Loucy (cell line): ENCODE data around the gene FHIT.

Source experiments
- H2AFZ ChIP-seq: fragments of 200-600 bp; sonication (generic); 2 replicates; pipeline ENCODE4 v1.6.0; 2016; ENCODE audit warnings: antibody characterized with exemption, mild to moderate bottlenecking, low read length, moderate library complexity
- H3F3A ChIP-seq: fragments of 200-600 bp; 2 replicates; pipeline ENCODE4 v1.6.0; 2016; ENCODE audit warnings: antibody characterized with exemption, low read depth, mild to moderate bottlenecking
- H3K27me3 ChIP-seq: fragments of 200-600 bp; sonication (generic); 2 replicates; pipeline ENCODE4 v1.6.1; 2014; ENCODE audit warnings: low read length, mild to moderate bottlenecking; ENCODE audit not compliant: insufficient read depth, poor library complexity, severe bottlenecking
- H3K36me3 ChIP-seq: fragments of 200-600 bp; sonication (generic); 2 replicates; pipeline ENCODE4 v1.6.1; 2016; ENCODE audit warnings: low read length; ENCODE audit not compliant: insufficient read depth
- H3K4me1 ChIP-seq: fragments of 200-600 bp; sonication (generic); 2 replicates; pipeline ENCODE4 v1.5.1; 2014; ENCODE audit warnings: low read length, mild to moderate bottlenecking; ENCODE audit not compliant: insufficient read depth, poor library complexity, severe bottlenecking
- H3K4me2 ChIP-seq: fragments of 200-600 bp; sonication (generic); 2 replicates; pipeline ENCODE4 v1.6.0; 2014; ENCODE audit warnings: antibody characterized with exemption, low read length, low read depth, mild to moderate bottlenecking; ENCODE audit not compliant: poor library complexity, severe bottlenecking
- H3K4me3 ChIP-seq: fragments of 200-600 bp; sonication (generic); 2 replicates; pipeline ENCODE4 v1.5.1; 2014; ENCODE audit warnings: low read length, mild to moderate bottlenecking, mixed read lengths; ENCODE audit not compliant: poor library complexity, severe bottlenecking
- H3K79me2 ChIP-seq: fragments of 200-600 bp; sonication (generic); 2 replicates; pipeline ENCODE4 v1.6.1; 2014; ENCODE audit warnings: low read length; ENCODE audit not compliant: insufficient read depth
- H3K9ac ChIP-seq: fragments of 200-600 bp; sonication (generic); 2 replicates; pipeline ENCODE4 v1.6.0; 2014; ENCODE audit warnings: mild to moderate bottlenecking, low read depth, low read length, moderate library complexity; ENCODE audit not compliant: poor library complexity, severe bottlenecking
- H3K9me2 ChIP-seq: fragments of 200-600 bp; sonication (generic); replicated peaks from 2 replicates; pipeline ENCODE4 v1.6.1; 2016; ENCODE audit warnings: low read depth, low read length, mixed read lengths
- H3K9me3 ChIP-seq: fragments of 200-600 bp; sonication (generic); 2 replicates; pipeline ENCODE4 v1.6.1; 2014; ENCODE audit warnings: mild to moderate bottlenecking, antibody characterized with exemption, low read length, low read depth; ENCODE audit not compliant: insufficient read depth
- H4K20me1 ChIP-seq: fragments of 200-600 bp; sonication (generic); 2 replicates; pipeline ENCODE4 v1.6.0; 2014; ENCODE audit warnings: antibody characterized with exemption, low read length, mild to moderate bottlenecking; ENCODE audit not compliant: insufficient read depth, poor library complexity, severe bottlenecking
- CTCF ChIP-seq: fragments of 200-600 bp; sonication (generic); conservative IDR thresholded peaks from 2 replicates; pipeline ENCODE4 v1.5.1; 2014; ENCODE audit warnings: mild to moderate bottlenecking, antibody characterized with exemption, low read length
- EZH2phosphoT487 ChIP-seq: fragments of 200-600 bp; IDR thresholded peaks from 2 replicates; pipeline ENCODE4 v1.6.1; 2018; ENCODE audit warnings: antibody characterized with exemption, mild to moderate bottlenecking, moderate library complexity, borderline replicate concordance

FHIT gene

GRCh38 chr3:60013241-60013640 is 1238.0 kb downstream of the FHIT start:
- Histone ChIP-seq H3K9me2 (no peaks in the 10 kb centered on the region), H3K4me3 (no peak overlapping the region), H3K36me3 (no peaks in the 10 kb centered on the region), H2AFZ (no peak overlapping the region), H3K9ac (no peak overlapping the region), H3K79me2 (no peaks in the 10 kb centered on the region), H3K4me2 (no peak overlapping the region), H3F3A (peaks cover 5% of the 10 kb centered on the region; the same call in 1 of the 2 replicates), H3K4me1 (peaks cover 34% of the 10 kb centered on the region), H4K20me1 (no peaks in the 10 kb centered on the region), H3K9me3 (no peaks in the 10 kb centered on the region), H3K27me3 (no peaks in the 10 kb centered on the region)
- TF ChIP-seq CTCF: no peak
- TF ChIP-seq EZH2phosphoT487: no peak

GRCh38 chr3:60011218-60011617 is 1240.0 kb downstream of the FHIT start:
- Histone ChIP-seq H3K4me2 (peak overlapping the region; percentile 65), H3K36me3 (no peaks in the 10 kb centered on the region), H2AFZ (no peak overlapping the region), H3K9me2 (no peaks in the 10 kb centered on the region), H4K20me1 (no peaks in the 10 kb centered on the region), H3K9ac (no peak overlapping the region), H3K4me3 (peak overlapping the region; percentile 56), H3K4me1 (peaks cover 19% of the 10 kb centered on the region), H3F3A (peaks cover 5% of the 10 kb centered on the region; the same call in 1 of the 2 replicates), H3K9me3 (no peaks in the 10 kb centered on the region), H3K79me2 (no peaks in the 10 kb centered on the region), H3K27me3 (no peaks in the 10 kb centered on the region)
- no peak for TF ChIP-seq EZH2phosphoT487

GRCh38 chr3:60010781-60011180 is 1240.5 kb downstream of the FHIT start:
- no peaks in the 10 kb centered on the region for H4K20me1 ChIP-seq
- no peaks in the 10 kb centered on the region for H3K9me2 ChIP-seq
- peak overlapping the region; percentile 12 for H3K9ac ChIP-seq
- no peak overlapping the region for H2AFZ ChIP-seq
- no peaks in the 10 kb centered on the region for H3K9me3 ChIP-seq
- no peak for TF ChIP-seq CTCF
- TF ChIP-seq EZH2phosphoT487: no peak
- no peaks in the 10 kb centered on the region for H3K36me3 ChIP-seq
- H3K27me3 ChIP-seq: no peaks in the 10 kb centered on the region
- H3F3A ChIP-seq: peaks cover 5% of the 10 kb centered on the region; the same call in 1 of the 2 replicates
- no peaks in the 10 kb centered on the region for H3K79me2 ChIP-seq
- peaks cover 19% of the 10 kb centered on the region for H3K4me1 ChIP-seq
- peak overlapping the region; percentile 65 for H3K4me2 ChIP-seq
- peak overlapping the region; percentile 56 for H3K4me3 ChIP-seq

- TF ChIP-seq EZH2phosphoT487 (no peak), CTCF (no peak)
- H3K4me2 ChIP-seq: peak overlapping the region; percentile 65
- H3K9me3 ChIP-seq: no peaks in the 10 kb centered on the region
- H3K9ac ChIP-seq: peak overlapping the region; percentile 12
- H3K4me1 ChIP-seq: peaks cover 19% of the 10 kb centered on the region
- H4K20me1 ChIP-seq: no peaks in the 10 kb centered on the region
- no peak overlapping the region for H2AFZ ChIP-seq
- H3K9me2 ChIP-seq: no peaks in the 10 kb centered on the region
- no peaks in the 10 kb centered on the region for H3K79me2 ChIP-seq
- H3F3A ChIP-seq: peaks cover 5% of the 10 kb centered on the region; the same call in 1 of the 2 replicates
- no peaks in the 10 kb centered on the region for H3K27me3 ChIP-seq
- H3K4me3 ChIP-seq: peak overlapping the region; percentile 54
- no peaks in the 10 kb centered on the region for H3K36me3 ChIP-seq
Observed at GRCh38 chr3:60009931-60010478, 1241.2 kb downstream of the FHIT start.
